ENCODE results near the gene CDH13. TPM values are rescaled to one million over a fixed set of nuclear protein-coding genes. Genes with fewer than 3 reads are reported as not detected.

The CDH13 gene
- polyA plus RNA-seq, 5 donors = 2.5 to 4.6 (median 3.3) TPM

GRCh38 chr16:83040174-83040573 is 413.4 kb downstream of the CDH13 start:
- DNase-seq = no peak

DNA sequence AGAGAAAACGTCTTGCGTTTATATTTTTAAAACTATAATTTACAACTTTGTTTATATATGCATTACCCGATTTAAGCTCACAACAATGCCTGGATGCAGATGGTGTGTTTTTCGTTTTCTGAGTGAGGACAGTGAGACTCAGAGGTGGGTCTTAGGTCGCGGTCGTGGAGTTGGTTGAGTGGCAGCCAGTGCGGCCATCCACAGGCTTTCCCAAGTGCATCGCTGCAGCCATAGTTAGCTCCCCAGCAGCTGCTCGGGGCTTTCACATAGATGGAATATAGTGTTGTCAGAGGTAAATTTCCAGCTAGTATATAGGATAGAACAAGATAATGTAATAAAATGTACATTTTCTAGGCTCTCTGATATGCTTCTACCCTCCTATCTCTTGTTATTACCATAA is 417.8 kb downstream of the CDH13 start:
- DNase-seq = no peak

DNA sequence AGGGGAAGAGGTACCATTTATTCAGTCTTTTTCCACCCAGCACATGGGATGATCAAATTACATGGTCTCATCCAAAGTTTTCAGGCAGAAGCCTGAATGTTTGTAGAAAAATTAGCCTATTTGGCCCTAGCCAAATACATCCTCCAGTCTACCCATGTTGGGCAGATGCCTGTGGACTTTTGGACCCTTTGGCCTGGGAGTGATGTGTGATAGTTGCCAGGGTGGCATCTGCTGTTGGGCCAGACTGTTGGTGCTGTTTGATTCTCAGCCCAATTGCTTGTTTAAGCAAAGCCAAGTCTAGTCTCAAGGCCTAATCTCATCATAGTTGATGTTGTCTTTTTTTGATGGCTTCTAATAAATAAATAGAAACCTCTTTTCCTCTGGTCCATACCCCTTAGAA is 419.0 kb downstream of the CDH13 start:
- no peak for DNase-seq

DNA sequence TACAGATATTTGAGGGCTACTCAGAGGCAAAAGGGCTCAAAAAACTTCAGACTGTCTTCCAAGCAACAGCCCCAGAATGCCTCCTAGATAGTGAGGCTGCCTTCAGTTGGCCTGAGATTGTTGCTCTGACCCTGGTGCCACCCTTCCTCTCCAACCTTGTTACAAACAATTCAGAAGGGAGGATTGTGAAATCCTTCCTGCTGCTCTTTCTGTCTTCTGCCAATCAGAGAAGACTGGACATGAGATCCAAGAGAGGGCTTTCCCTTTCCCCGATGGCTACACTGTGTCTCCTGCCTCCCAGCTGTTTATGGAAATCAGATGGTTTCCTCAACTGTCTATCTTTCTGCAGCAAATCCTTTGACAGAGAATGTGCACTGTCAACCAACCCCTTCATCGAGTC is 419.9 kb downstream of the CDH13 start:
- no peak for DNase-seq

GRCh38 chr16:83051451-83051850 is 424.7 kb downstream of the CDH13 start:
- DNase-seq = no peak

GRCh38 chr16:83054283-83054682 is 427.5 kb downstream of the CDH13 start:
- no peak for DNase-seq

- DNase-seq = no peak
These were observed 431.6 kb downstream of the CDH13 start for GRCh38 chr16:83058376-83058775.

DNA sequence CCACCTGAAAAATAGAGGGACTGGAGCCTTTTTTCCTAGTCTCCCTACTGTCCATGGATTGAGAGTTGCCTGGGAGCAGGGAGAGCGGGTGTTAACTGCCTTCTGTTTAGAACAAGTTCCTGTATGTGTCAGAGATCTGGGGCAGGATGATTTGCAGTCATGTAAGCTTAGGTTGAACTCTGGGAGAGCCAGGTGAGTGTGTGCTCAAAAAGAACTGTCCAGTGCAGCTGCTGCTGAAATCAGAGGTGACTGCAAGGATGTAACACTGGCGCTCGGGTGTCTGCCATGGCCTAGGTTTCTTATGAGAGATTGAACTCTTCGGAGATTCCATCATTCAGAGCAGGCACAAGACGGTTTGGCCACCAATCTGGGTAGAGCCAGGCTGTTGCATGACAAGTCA is 432.5 kb downstream of the CDH13 start:
- DNase-seq = no peak

GRCh38 chr16:83066011-83066410 is 439.2 kb downstream of the CDH13 start:
- no peak for DNase-seq

- no peak for DNase-seq
These were observed 440.1 kb downstream of the CDH13 start for GRCh38 chr16:83066881-83067280.

- no peak for DNase-seq
These were observed 441.9 kb downstream of the CDH13 start for GRCh38 chr16:83068686-83069085.

- no peak for DNase-seq
These were observed 443.8 kb downstream of the CDH13 start for GRCh38 chr16:83070416-83071209.

GRCh38 chr16:83075956-83076355 is 449.2 kb downstream of the CDH13 start:
- no peak for DNase-seq

GRCh38 chr16:83083361-83083760 is 456.6 kb downstream of the CDH13 start:
- no peak for DNase-seq

- DNase-seq = no peak
These were observed 458.9 kb downstream of the CDH13 start for GRCh38 chr16:83085660-83086059.

- DNase-seq = no peak
These were observed 469.3 kb downstream of the CDH13 start for GRCh38 chr16:83095941-83096692.

GRCh38 chr16:83098536-83098935 is 471.8 kb downstream of the CDH13 start:
- DNase-seq = no peak

GRCh38 chr16:83100679-83101078 is 473.9 kb downstream of the CDH13 start:
- no peak for DNase-seq

- DNase-seq = no peak
These were observed 475.6 kb downstream of the CDH13 start for GRCh38 chr16:83102336-83102735.

DNA sequence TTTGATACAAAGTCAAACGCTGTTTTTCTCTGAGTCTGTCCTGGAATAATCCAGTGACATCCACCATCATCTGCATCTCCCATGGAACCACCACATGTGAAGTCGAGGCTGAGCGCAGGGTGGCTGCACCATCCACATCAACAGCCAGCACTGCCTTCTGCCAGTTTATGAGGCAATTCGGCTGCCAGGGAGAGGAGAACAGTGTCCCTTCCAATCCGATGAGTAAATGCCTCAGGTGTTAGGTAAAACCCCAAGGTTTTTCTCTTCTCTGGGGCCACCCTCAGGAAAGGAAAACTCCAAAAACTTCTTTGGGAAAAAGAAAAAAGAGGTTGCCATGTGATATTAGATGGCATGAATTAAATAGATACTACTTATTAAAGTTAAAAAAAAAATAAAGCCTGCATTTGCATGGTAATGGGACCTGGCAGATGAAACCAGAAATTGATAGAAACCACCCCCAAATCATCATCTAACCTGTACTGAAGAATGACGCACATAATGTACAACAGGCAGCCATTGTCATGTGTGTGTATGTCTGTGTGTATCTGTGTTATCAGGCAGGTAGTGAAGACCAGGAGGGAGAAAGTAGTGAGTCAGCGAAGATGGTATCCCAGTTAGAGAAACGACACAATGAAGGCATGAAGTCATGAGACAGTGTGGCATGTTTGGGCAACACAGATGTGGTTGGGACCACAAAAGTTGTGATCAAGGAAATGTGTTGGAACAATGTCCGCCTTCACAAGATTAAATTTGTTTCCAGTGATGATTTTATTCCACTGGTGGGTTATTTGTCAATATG is 478.7 kb downstream of the CDH13 start:
- DNase-seq = no peak

GRCh38 chr16:83109490-83110125 is 482.8 kb downstream of the CDH13 start:
- DNase-seq = no peak

- no peak for DNase-seq
These were observed 483.5 kb downstream of the CDH13 start for GRCh38 chr16:83110269-83110668.
